ENCODE results near the gene POLE.

GRCh38 chr12:132672116-132672515 lies 15.0 kb downstream of the POLE start:
- TF ChIP-seq MAZ (IDR thresholded peaks at IDR 0.05; ENCODE audit: borderline replicate concordance, low read depth, low read length) (no peak), CTCF (conservative IDR thresholded peaks at IDR 0.05; ENCODE audit: low read depth, low read length) (no peak), SMC3 (IDR thresholded peaks at IDR 0.05; ENCODE audit: low read depth, low read length) (no peak), POLR2A (IDR thresholded peaks at IDR 0.05; ENCODE audit: low read depth, low read length) (no peak), CEBPB (IDR thresholded peaks at IDR 0.05; ENCODE audit: low read depth, low read length) (no peak), RAD21 (IDR thresholded peaks at IDR 0.05; ENCODE audit: low read length) (no peak), RFX5 (IDR thresholded peaks at IDR 0.05; ENCODE audit: low read depth, low read length) (no peak), FOS (IDR thresholded peaks at IDR 0.05; ENCODE audit: low read depth, low read length) (no peak), BHLHE40 (IDR thresholded peaks at IDR 0.05; ENCODE audit: low read depth, low read length) (no peak), MAFK (IDR thresholded peaks at IDR 0.05; ENCODE audit: low read depth, low read length) (no peak), RCOR1 (IDR thresholded peaks at IDR 0.05; ENCODE audit: insufficient replicate concordance, low read length) (no peak), ELK1 (IDR thresholded peaks at IDR 0.05; ENCODE audit: borderline replicate concordance, low read depth, low read length) (no peak)

All from IMR-90 (cell line).